Fibroblast of pulmonary artery (primary cell): ENCODE measurements around the gene LRRC23.
A peak's percentile ranks its signal among the peaks of the same experiment; 100 is the strongest.
"Not testable (repeated sequence)": the region's sequence is repeated elsewhere in the genome, so short reads cannot be mapped to it uniquely, and the experiment has no call there.

Source experiments
- DNase-seq: peaks from one replicate; pipeline ENCODE4 v3.0.0-alpha.2; 2010; ENCODE audit warnings: low read depth
- H3K4me3 ChIP-seq: replicated peaks from 2 replicates; pipeline ENCODE4 v1.5.1; 2011; ENCODE audit warnings: low read depth, mild to moderate bottlenecking, control low read depth, low read length, moderate library complexity
- TF ChIP-seq, protein P1 (sequence below): IDR thresholded peaks from 2 replicates; pipeline ENCODE4 v1.5.1; 2011; ENCODE audit warnings: mild to moderate bottlenecking, control low read depth, low read length, inconsistent platforms; ENCODE audit errors: missing control alignments

Gene LRRC23

DNA sequence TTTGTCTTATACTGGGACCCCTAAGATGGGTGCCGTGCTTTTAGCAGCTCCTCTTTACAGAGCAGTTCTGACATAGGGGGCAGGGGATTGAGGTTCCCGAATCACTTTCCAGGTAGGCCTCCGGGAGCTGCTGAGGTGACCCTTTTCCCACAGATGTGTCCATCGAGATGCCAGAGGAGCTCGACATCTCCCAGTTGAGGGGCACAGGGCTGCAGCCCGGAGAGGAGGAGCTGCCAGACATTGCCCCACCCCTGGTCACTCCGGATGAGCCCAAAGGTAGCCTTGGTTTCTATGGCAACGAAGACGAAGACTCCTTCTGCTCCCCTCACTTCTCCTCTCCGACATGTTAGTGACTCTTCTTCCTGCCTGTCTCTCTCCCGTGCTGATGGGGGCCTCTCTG is 41.6 kb upstream of the LRRC23 start:
- H3K4me3 ChIP-seq, result no peak overlapping the region
- TF ChIP-seq, protein P1, sequence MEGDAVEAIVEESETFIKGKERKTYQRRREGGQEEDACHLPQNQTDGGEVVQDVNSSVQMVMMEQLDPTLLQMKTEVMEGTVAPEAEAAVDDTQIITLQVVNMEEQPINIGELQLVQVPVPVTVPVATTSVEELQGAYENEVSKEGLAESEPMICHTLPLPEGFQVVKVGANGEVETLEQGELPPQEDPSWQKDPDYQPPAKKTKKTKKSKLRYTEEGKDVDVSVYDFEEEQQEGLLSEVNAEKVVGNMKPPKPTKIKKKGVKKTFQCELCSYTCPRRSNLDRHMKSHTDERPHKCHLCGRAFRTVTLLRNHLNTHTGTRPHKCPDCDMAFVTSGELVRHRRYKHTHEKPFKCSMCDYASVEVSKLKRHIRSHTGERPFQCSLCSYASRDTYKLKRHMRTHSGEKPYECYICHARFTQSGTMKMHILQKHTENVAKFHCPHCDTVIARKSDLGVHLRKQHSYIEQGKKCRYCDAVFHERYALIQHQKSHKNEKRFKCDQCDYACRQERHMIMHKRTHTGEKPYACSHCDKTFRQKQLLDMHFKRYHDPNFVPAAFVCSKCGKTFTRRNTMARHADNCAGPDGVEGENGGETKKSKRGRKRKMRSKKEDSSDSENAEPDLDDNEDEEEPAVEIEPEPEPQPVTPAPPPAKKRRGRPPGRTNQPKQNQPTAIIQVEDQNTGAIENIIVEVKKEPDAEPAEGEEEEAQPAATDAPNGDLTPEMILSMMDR, result no peak
- no peak for DNase-seq

DNA sequence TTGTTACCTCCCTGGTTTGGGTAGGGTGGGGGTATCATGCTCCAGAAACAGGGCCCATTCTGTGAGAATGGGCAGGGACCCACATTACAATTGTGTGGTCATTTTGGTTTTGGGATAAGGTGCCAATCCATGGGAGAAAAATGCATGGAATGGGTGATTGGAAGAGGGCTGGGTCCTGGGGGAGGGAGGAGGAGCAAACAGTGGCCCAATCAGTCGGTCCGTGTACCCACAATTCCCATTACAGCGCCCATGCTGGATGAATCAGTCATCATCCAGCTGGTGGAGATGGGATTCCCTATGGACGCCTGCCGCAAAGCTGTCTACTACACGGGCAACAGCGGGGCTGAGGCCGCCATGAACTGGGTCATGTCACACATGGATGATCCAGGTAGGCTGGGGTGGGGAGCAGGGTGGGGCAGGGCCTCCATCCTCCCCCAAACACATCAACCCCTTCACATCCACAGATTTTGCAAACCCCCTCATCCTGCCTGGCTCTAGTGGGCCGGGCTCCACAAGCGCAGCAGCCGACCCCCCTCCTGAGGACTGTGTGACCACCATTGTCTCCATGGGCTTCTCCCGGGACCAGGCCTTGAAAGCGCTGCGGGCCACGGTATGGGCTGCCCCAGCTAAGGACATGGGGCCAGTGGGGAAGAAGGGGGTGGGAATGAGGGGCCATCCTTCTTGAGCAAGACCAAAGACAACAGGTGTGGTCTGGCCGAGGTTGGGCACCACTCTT is 40.9 kb upstream of the LRRC23 start:
- no peak for DNase-seq
- no peak overlapping the region for H3K4me3 ChIP-seq
- TF ChIP-seq, protein P1, result no peak

DNA sequence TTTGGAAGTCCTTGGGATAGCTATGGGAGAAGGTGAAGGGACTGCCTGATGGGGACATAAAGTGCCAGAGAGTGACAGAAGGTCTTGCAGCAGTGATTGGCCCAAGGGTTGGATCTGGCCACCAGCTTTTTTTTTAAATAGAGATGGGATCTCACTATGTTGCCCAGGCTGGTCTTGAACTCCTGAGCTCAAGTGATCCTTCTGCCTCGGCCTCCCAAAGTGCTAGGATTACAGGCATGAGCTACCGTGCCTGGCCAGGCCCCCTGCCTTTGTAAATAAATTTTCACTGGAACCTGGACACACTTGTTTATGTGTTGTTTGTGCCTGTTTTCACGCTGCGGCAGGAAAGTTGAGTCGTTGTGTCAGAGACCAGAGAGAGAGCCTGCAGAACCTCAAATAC is 39.3 kb upstream of the LRRC23 start:
- not testable (repeated sequence) for H3K4me3 ChIP-seq, DNase-seq

DNA sequence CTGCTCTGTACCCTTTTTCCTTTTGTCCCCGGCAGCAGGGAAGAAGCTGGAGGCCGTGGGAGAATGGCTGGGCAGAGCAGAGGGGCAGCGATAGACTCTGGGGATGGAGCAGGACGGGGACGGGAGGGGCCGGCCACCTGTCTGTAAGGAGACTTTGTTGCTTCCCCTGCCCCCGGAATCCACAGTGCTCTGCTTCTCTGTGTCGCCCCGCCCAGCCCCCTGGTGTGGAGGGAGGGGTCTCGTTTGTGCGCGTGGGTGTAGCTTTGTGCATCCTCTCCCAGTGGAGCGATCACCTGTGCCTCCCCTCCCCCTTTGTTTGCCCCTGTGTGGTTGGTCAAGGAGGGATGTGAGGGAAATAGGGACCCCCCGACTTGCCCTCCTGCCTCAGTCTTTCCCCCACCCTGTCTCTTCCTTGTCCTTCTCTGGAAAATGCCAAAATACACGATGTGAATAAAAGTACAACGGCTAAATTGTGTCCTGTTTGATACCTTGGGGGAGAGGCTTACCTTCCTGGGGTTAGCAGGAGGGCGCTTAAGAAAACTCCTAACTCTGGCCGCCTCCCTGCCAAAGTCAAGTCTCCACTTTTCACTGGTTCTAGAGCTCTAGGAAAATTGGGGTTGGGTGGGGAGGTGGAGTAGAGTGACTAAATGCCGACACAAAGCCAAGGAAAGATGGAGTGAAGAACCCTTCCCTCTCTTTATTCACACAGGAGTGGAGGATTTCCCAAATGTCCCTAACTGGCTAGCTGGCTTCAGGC is 38.3 kb upstream of the LRRC23 start:
- no peak for DNase-seq
- no peak overlapping the region for H3K4me3 ChIP-seq
- TF ChIP-seq, protein P1, result no peak

DNA sequence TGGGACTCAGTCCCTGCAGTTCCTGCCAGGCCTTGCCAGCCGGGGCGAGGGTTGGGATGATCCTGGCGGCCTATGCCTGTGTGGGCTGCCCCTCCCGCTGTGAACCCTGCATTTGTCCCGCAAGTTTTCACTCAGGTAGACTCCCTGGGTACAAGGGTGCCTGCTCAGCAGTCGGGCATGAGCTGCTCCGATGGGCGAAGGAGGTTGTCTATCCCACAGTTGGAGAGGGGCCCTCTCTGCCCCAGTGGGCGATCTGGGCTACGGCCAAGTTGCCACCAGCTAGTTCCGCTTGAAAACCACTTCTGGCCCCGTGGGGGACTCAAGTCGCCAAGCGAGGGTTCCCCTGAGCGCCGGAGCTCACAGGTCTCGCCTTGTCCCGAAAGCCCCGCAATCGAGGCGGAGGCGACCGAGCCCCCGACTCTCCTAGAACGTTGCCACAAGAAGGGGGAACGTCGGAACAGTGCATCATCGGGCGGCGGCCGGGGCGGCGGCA is 37.7 kb upstream of the LRRC23 start:
- DNase-seq, result no peak
- TF ChIP-seq, protein P1, result no peak
- H3K4me3 ChIP-seq, result peak overlapping the region; percentile 85

DNA sequence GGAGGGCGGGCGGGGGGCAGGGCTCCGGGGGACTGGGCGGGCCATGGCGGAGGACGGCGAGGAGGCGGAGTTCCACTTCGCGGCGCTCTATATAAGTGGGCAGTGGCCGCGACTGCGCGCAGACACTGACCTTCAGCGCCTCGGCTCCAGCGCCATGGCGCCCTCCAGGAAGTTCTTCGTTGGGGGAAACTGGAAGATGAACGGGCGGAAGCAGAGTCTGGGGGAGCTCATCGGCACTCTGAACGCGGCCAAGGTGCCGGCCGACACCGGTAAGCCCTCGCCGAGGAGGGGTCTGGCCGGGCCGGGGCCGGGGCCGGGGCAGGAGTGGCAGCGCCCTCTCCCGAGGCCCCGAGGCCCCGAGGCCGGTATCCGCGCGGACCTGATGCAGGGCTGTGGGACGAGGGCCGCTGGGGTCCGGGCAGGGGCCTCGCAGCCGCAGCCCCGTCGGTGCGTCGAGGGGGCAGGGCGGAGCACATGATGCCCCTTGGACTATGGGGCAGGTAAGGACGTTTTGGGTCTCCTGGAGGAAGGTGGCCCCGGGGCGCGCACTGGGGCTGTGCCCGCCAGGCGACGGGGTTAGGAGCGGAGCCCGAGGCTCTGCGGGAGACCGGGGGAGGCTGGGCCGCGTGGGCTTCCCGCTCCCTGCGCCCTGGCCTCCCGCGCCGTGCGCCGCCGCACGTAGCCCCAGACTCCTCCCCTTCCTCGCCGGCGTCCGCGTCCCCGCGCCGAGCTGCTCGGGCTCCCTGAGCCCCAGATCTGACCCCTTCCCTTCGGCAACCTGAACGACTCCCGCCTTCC is 37.0 kb upstream of the LRRC23 start, which contains the start of gene TPI1:
TSS of gene TPI1 (plus strand) at position 119 of the 798 bp plus-strand sequence. CDS start at position 155, 36 bp downstream.
- H3K4me3 ChIP-seq, result peak within 1 kb of the TSS; percentile 85

More for the DNA sequence above, 37.0 kb upstream of the LRRC23 start, which contains the start of gene TPI1:
- TF ChIP-seq, protein P1, result no peak
- peak; percentile 83 for DNase-seq
